GM21515 (cell line): ENCODE data around the gene ADGRL3.
"Not testable (repeated sequence)": the region's sequence is repeated elsewhere in the genome, so short reads cannot be mapped to it uniquely, and the experiment has no call there.

Source experiments
- ATAC-seq: cut with Tn5 transposase; IDR thresholded peaks from one replicate; pipeline ENCODE4 v1.9.1; 2021; ENCODE audit not compliant: unreplicated experiment

Gene ADGRL3

DNA sequence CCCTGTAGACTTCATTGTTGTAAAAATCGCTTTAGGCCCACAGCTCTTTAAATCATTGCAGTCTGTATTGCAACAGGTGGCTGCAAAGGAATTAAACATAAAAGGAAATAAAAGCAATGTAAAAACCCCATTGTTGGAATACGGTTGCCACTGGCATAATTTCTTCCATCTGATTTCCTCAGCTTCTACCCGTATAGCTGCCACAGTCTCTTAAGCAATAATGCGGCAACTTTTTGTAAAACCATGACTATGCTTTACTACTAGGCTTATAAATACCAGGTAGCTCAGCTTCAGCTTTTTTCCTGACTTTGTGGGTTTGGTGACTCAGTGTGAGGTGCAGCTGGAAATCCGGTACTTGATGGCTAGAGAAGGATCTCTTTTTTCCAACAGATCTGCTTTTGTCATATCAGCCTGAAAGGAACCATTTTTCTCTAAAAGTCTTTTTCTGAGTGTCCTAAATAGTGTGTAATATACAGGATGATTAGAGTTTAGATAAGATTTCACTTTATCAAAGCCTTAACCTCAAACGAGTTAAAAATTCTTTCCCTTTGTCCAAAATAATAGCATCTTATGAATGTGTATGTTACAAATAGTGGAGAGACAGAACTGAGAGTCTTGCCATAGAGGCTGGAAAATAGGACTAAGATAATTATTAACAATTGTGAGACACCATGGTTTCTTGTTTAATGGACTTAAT lies 268.0 kb downstream of the ADGRL3 start:
- ATAC-seq, result no peak

DNA sequence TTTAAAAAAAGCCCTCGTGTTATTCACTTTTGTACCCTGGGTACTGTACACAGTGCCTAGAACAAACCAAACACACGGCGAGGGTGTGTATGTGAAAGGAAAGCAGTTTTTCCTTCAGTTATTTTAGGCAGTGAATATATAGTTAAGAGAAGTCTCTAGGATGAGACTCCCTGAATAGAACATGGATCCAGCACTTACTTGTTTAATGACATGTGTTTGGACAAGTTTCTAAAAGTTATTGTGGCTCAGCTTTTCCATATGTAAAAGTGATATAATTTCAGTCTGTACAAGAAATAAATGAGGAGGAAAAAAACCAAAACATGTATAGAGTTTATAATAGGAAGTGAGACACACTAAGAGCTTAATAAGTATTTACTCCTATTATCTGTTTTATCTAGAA lies 273.2 kb downstream of the ADGRL3 start:
- ATAC-seq, result no peak

DNA sequence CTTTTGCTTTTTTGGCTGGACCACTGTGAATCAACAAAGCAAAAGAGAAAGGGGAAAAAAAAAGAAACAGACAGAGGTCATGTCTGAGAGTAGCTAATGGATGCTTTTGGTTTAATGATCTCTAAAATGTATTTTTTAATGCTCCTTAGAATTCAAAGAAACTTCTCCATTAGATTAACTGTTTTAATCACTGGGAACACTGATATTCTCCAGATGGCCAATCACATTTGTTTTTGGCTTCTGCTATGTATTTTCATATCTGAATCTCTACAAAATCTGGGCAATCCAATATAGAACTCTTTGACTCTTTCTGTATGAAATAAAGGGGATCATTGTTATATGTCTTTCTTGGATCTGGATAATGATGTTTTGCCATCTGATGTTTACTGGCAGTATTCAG lies 278.2 kb downstream of the ADGRL3 start:
- ATAC-seq, result no peak

DNA sequence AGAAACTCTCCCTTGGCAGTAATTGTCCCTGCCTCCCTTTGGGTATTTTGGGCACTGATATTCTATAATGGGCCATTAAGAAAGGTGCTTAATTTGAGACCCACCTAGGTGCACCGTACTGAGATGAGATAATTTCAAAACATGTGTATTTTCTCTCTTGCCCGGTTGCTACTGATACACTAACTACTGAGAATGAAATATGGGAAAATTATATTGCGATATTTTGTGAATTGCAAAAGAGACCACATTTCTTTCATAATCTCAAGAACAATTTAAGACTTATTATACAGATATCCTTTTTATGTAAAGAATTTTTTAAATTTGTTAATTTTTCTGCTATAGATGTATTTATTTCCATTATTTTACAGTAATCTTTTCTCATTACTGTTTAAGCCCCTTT lies 284.9 kb downstream of the ADGRL3 start:
- no peak for ATAC-seq

DNA sequence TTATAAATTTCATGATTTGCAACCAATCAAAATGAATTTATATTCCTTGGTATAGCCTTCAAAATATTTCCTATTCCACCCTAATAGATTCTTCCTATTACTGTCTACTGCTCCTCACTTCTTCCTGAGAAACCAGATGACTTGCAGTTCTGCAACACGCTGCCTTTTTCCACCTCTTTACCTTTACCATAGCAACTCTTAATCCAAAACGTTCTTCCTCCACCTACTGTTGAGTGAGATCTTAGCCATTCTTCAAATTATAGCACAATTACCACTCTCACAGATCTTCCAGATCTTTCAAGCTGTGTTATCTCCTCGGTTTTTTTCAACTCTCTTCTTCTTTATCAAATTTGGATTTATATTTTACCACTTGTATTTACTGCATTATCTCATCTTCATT lies 289.8 kb downstream of the ADGRL3 start:
- ATAC-seq, result no peak

DNA sequence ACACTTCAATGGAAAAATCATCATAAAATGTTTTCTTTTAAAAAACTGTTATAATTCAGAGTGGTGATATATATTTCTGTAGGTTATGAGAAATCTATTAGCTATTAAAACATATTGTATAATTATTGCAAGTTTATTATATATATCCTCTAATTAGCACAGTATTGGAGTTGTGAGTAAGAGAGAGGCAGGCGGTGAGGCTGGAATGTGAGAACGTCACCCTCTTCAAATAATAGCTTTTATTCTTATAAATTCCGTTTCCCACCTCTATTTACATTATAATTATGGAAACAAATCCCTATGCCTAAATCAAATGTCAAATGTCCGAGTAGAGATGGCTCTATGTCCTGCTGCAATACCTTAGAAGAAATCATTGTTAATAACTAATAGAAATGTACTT lies 292.9 kb downstream of the ADGRL3 start:
- ATAC-seq, result no peak

DNA sequence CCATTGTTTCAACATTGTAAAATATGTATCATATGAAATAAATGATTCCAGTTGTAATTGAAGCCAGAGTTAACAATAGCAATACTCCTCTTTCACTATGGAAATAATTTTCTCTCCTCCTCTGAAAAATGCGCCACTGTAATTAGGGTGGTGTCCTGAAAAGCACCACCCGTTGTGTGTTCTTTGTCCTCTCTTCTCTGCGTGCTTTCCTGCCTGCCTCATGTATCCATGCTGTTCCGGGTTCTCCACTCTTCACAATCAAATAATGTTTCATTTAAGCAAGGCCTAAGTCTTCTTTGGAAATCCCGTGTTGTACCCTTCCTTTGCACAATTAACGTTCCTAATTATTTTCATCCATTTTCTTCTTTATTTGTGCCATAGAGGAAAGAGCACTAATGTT lies 293.3 kb downstream of the ADGRL3 start:
- ATAC-seq, result no peak

DNA sequence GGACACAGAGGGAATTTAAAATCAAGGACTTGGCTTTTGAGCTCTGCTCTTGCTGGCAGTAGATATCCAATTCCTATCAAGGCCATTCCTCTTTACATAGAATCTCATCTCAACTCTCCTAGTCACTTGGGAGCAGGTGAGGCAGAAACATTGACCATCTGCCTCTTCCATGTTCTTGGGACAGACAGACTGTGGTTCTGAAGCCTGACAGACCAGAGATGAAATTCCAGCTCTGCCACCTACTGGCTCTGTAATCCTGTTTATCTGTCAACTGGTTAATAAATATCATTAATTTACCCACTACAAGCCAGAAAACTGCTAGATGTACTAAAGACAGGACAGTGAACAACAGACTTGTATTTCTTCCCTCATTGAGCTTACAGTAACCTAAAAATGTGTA lies 300.8 kb downstream of the ADGRL3 start:
- no peak for ATAC-seq

DNA sequence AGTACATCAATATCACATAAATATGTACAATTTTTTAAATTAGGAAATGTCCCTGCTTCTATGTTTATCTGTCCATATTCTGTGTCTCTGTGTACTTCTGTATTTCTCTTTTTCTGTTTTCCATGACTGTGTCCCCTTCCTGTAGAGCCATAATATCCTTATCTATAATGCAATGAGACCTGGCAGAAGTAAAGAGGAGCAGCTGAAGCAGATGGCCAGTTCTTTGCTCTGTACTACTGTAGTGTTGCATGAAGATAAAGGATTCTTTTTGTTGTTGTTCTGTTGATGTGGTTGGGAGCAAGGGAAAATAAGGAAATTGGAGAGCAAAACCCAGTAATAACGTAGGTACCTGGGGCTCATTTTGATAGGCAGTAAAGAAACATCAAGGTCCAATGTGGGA lies 301.7 kb downstream of the ADGRL3 start:
- ATAC-seq, result no peak

DNA sequence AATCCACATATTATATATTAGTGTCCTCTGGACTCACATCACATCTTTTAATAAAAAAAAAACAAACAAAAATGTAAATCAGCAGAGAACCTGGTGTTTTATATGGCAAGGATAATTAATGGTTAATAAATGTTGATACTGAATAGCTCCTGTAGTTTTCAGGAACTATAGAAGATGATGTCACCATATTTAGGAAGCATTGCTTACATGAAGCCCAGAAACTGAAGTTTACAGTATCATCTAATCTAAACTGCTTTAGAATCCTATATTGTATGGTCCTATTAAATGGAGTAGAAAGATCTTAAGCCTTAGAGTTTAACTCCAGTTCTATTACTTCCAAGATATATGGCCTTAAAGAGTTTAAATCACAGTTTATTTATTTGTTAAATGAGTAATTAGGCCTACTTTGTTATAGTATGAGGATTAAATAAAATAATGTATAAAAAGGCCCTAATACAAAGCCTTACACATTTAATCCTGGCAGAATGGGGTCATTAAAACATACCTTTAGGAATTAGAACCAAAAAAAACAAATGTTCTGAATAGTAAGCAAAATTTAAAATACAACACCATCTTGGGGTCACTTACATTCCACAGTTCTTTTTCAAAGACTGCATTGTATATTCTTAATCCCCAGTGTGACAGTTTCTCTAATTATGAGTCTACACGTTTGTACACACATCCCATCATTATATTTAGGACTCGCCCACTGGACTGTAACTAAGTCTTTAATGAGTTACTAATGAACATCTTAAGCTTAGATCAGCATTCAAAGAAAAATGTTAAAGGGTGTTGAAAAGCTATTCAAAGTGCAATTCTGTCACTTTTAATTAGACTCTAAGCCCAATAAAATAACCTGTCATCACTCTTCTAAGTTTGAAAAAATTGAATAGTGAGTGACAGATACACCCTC lies 305.9 kb downstream of the ADGRL3 start:
- ATAC-seq, result no peak

DNA sequence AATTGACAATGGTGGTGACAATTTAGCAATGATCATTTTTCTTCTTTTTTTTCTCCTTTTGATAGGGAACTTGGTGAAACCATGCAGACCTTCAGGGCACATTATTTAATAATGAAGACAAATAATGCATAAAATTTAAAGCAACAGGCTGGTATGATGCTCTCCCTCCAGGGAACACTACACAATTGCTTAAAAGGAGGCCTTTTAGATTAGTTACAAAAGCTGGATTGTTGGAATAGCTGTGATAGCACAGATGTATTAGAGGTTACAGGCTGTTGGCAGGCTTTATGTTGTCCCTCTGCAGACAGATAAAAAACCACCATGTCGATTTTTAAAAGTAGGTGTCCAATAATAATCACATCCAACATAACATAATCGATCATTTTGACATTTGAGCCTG lies 307.0 kb downstream of the ADGRL3 start:
- ATAC-seq, result no peak

DNA sequence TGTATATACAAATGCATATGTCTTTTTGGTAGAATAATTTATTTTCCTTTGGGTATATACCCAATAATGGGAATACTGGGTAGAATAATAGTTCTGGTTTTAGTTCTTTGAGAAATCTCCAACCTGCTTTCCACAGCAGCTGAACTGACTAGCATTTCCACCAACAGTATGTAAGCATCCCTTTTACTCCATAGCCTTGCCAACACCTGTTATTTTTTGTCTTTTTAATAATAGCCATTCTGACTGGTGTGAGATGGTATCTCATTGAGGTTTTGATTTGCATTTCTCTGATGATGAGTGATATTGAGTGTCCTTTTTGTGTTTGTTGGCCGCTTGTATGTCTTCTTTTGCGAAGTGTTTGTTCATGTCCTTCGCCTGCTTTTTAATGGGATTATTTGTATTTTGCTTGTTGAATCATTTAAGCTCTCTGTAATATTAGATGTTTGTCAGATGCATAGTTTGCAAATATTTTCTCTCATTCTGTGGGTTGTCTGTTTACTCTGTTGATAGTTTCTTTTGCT lies 309.7 kb downstream of the ADGRL3 start:
- ATAC-seq, result not testable (repeated sequence)

DNA sequence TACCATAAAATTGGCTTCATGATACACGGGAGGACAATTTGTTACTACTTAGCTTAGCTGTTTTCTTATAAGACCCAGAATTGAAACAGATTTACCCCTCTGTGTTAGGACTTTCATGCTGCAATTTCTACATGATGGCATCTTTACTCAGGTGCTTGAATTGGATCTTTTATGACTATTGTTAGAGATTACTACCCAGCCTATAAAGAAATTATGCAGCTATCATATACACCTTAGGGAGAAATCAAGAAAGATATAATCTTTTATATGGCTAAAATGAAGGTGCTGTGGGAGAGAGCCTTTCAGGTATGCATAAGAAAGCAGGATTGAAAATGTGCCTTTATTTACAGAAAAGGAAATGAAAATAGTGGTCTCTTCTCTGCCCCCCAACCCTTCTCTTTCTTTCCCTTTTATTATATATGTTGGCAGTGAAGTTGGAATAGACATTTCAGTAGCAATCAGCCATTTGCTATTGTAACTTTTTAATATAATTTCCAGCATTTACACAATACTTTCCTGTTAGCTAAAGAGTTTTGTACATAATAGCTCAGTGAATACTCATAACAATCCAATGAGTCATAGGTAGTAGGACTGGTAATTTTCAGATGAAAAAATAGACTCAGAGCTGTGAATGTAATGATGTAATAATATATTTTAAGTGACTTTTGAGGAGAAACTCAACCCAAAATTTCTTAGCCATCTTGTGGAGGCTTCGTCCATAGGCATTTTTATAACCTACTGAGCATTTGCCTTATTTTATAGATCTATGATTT lies 311.8 kb downstream of the ADGRL3 start:
- no peak for ATAC-seq

DNA sequence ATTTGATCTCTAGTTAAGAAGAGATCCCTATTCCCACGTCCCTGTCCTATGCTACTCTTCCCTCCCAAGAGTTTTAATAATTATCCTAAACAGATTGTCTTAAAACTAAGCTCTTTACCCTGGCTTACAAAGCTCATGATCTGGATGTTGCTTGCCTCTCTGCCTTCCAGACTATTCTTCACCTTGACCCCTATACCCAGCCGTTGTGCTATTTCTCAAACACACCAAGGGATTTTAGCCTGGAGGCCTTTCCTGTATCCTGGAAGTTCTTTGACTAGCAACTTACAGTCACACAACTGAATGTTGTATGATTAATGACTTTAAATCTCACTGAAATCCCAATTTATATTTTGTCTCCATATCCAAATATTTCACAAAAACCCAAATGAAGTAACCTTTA lies 314.9 kb downstream of the ADGRL3 start:
- ATAC-seq, result no peak

DNA sequence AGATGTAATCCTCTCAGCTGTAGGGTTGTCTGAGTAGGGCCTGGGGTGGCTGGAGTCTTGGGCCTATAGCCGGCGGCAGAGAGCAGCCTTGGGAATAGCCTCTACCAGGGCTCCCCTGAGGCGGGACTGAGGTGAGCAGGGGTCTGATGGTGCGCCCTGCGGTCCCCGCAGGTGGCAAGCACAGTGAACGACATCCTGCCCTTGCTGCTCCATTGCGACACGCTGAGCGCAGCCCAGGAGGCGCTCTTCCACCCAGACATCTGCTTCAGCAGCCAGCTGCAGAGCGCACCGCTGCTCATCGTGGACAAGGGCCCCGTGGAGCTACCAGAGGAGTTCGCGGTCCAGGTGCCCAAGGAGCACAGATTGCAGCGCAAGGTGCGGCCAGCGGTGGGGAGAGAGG lies 317.0 kb downstream of the ADGRL3 start:
- no peak for ATAC-seq

DNA sequence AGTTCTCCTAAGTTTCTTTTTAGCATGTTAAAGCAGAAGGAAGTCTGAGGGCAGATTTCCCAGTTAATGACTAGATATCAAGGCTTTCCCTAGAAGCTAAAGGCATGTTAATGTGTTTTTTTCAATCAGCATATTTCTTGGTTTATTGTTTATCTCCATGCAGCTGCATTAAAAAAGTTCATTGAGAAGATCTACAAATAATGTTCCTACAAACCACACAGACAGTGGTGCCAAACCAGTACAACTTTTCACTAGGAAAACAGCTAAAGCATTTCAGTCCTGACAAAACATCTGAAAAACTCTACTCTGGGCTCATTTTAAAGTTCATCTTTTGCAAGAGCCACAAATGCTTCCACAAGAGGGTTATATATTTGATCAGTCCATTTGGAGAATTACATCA lies 320.0 kb downstream of the ADGRL3 start:
- no peak for ATAC-seq

DNA sequence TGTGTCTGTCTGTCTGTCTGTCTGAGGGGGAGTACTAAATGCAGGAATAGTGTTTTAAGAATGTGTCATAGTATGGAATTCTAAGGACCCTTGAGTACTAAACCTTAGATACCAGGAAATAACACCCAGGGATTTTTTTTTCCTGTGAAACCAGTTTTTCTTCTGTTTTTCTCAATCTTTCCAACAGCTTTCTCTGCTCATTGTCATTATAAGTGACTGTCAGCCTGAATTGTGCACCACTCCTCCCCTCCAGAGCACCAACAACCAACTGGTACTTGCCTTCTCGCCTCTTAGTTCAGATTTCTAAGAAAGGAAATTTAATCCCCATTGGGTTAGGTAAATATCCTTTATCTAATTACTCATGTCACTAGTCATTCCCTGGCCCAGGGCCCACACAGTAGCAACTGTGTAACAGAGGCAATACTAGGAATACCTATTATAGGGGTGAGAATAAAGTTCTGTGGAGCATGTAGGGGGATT lies 320.6 kb downstream of the ADGRL3 start:
- no peak for ATAC-seq

DNA sequence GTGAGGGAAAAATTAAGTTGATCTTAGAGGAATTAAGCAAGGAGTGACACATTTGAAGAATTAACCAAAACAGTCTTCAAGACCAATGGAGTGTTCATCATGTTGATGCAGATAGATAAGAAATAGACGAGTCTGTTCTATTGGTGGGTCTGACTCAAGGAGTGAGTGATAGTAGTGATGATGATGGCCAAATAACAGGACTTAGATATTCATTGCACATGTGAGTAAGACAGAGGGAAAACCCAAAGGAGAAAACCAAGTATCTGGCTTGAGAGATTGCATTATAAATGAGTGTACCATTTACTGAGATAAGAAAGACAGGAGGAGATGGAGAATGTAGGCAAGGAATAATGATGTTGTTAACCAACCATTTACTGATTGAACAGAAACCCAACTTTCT lies 321.3 kb downstream of the ADGRL3 start:
- no peak for ATAC-seq

DNA sequence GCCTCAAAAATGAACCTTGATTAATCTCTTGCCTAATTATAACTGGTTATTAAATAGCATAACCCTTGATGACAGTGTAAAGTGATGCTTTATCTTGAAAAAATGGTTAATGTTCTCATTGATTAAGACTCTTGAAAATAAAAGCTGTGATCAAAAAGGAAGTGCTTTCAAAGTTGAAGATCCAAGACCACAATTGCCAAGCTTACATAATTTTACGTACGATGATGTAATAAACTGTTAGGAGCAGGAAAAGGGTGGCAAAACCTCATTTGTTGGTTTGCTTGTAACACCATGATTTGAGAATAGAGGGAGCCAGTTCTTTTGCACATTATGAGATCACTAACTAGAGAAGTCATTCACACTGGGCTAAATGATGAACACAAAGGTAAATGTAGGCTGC lies 322.2 kb downstream of the ADGRL3 start:
- no peak for ATAC-seq

DNA sequence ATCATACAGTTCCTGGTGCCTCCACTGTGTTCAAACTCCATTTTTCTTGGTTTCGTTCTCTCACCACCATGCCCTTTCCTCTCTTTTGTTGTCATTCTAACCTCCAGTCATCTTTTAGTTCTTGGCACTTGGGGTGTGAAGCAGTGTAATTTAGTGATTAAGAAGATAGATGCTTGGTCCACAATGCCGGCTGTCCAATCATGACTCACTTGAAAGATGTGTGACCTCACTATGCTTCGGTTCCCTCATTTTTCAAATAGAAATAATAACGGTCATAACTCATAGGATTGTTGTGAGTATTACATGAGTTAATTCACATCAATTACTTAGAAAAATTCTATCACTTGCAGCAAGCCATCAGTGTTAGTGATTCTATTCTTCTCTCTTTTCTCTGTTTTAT lies 327.8 kb downstream of the ADGRL3 start:
- no peak for ATAC-seq

DNA sequence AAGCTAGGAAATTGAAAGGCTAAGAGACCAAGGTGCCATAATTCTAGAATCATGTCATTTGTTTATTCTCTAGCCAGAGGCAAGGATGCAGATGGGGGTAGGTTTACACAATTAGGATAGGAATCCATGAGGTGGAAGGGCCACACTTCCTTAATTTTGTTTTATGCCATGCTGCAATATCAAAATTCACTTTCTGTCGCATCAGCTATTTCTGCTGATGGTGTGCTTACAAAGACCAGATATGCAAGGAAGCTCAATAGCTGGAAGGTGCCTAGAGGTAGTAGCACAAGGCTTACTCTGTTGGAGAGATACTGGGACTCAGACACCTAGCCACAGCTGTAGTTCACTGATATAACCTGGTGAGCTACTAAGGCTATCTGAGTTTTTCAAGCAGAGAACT lies 328.5 kb downstream of the ADGRL3 start:
- ATAC-seq, result no peak
